DMS79 (cell line): ENCODE measurements around the gene TRIM41.
"Not testable (repeated sequence)": the region's sequence is repeated elsewhere in the genome, so short reads cannot be mapped to it uniquely, and the experiment has no call there.

ENCODE experiments used
- DNase-seq: peaks from one replicate; lab custom pipeline; 2025; lab: John Stamatoyannopoulos, UW

Gene TRIM41

GRCh38 chr5:181223058-181223728 lies at the start of gene TRIM41:
TRIM41 (plus strand) TSS chr5:181223281; CDS start chr5:181224000, 719 bp downstream.
- DNase-seq, result no peak

GRCh38 chr5:181173420-181174342 lies 49.4 kb upstream of the TRIM41 start:
- no peak for DNase-seq

DNA sequence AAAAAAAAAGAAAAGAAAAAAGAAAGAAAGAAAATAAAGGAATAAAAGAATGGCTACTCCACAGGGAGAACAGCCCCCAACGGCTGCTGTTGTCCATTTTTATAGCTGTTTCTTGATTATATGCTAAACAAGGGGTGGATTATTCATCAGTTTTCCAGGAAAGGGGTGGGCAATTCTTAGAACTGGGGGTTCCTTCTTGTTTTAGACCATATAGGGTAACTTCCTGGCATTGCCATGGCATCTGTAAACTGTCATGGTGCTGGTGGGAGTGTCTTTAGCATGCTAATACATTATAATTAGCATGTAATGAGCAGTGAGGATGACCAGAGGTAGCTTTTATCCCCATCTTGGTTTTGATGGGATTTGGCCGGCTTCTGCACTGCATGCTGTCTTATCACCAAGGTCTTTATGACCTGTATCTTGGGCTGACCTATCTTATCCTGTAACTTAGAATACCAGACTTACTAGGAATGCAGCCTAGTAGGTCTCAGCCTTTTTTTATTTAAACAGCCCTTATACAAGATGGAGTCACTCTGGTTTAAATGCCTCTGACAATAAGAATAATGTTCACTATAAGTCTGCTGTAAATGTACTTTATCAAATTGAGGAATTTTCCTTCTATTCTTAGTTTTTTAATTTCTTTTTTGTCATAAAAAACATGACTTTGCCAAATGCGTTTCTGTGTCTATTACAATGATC lies 46.7 kb upstream of the TRIM41 start:
- DNase-seq, result no peak

DNA sequence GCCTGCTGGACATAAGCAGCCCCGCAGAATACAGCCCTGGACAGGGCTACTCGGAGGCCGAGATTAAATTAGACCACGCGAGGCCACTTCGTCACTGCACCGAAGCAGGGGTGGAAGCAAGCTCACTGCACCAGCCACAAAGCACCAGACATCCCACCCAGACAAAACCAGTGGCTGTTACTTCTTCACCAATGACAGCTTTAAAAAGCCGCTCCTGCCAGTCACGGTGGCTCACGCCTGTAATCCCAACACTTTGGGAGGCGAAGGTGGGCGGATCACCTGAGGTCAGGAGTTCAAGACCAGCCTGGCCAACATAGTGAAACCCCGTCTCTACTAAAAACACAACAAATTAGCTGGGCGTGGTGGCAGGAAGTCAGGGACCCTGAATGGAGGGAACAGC lies 45.5 kb upstream of the TRIM41 start:
- not testable (repeated sequence) for DNase-seq

- DNase-seq, result no peak
Observed at GRCh38 chr5:181181650-181182565, 41.2 kb upstream of the TRIM41 start.

GRCh38 chr5:181182651-181183050 lies 40.4 kb upstream of the TRIM41 start:
- no peak for DNase-seq

GRCh38 chr5:181184845-181185216 lies 38.2 kb upstream of the TRIM41 start:
- no peak for DNase-seq

- no peak for DNase-seq
Observed at GRCh38 chr5:181185560-181185959, 37.5 kb upstream of the TRIM41 start.

DNA sequence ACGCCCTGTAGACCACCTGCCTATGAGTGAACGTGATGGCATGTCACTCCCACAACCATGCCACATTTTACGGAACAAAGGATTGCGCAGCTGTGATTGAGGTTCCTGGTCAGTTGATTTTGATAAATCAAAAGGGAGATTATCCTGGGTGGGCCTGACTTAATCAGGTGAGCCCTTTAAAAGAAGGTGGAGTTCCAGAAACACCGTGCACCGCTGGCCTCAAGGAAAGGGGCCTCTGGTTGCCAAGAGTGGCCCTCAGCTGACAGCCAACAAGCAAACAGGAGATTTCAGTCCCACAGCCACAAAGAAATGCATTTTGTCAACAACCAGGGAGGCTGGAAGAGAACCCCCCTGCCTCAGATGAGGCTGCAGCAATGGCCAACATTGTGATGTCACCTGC lies 37.1 kb upstream of the TRIM41 start:
- DNase-seq, result no peak

DNA sequence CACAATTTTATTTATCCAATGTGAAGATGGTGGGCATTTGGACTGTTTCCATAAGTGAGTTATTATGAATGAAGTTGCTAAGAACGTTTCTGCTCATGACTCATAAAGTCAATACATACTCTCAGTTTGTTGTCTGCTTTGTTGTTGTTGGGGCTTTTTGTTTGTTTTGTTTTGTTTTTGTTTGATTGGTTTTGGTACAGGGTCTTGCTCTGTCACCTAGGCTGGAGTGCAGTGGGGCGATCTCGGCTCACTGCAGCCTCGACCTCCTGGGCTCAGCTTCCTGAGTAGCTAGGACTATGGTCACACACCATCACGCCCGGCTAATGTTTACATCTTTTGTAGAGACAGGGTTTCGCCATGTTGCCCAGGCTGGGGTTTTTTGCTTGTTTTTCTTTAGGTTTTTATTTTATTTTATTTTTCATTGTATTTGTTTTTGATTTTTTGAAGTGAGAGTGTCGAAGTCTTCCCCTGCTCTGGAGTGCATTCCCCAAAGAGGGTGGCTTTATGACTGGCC lies 36.0 kb upstream of the TRIM41 start:
- DNase-seq, result no peak

DNA sequence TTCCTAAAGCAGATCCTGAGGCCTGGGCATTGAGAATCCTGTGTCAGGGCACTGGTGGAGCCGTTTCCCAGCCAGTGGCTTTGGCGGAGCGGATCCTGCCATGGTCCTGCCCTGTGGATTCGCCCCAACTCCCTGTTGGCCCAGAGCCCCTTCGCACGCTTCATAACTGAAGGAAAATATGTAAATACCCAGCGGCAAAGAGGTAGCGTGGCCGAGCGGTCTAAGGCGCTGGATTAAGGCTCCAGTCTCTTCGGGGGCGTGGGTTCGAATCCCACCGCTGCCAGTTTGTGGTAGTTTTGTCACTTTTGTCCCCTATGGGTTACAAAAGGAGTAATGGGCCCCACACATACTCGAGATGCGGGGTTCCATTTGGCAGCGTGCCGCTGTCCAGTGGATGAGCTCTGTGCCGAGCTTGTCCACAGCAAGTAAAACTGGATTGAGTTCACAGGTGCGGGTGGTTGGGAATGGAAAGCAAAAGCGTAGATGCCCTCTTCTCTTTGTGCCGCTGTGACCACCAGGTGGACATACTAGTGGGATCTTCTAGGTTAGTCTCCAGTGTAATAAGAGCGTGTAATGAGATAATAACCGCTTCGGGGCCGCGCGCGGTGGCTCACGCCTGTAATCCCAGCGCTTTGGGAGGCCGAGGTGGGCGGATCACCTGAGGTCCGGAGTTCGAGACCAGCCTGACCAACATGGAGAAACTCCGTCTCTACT lies 35.4 kb upstream of the TRIM41 start:
- DNase-seq, result no peak

DNA sequence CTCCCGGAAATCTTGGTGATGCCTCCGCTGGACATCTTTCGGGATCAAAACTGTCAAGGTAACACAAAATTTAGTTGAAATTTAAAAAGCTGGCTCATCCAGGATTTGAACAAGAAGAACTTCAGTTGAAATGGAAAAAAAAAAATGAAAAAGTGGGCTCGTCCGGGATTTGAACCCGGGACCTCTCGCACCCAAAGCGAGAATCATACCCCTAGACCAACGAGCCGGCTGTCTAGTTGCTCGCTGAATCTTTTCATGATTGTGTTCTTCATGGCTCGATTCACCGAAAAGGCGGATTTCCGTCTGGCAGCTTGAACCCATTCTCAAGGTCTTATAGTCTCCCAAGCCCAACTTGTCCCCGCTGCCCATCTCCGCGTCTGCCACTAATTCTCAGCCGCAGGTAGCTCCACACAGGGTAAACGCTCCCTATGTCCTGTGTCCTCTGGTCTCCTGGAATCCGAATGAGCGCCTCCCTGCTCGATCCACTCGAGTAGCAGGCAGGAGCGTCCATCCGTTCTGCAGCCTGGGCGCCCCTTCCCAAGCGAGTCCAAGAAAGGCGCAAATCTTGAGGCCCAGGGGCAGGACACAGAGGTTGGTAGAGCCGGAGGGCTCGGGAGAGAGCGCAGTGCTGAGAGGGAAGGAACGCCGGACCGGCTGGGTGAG lies 34.2 kb upstream of the TRIM41 start:
- no peak for DNase-seq

GRCh38 chr5:181189363-181189961 lies 33.6 kb upstream of the TRIM41 start:
- no peak for DNase-seq

DNA sequence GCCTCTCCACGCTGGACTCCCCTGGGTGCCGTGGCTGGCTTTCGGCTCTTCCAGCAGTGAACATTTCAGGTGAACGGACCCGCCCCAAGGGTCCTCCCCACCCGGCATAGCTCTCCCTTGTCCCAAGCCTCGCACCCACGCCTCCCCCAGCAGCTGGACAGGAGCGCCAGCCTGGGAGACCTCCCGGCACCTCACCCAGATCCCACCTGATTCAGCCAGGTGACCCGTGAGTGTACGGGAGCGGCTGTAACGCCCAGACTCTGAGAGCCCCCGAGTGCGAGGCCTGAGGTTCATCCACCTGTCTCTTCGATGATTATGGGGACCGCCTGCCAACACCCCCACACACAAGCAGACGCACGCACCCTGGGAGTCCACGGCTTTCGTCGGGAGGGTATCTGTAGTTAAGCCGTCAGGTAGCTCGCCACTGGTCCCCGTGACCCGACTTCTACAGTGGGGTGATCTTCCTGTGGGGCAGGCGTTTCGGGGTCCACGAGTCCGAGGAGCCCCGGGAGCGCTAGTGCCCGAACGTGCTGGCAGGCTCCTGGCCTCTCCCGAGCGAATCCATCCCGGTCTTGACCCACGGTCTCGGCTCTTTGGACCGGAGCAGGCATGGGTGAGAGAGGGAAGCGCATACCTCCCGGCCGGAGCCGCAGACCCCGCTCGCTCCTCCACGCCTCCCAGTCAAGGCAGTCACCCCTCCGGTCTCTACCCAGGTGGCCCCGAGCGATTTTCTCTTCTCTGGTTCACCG lies 32.9 kb upstream of the TRIM41 start:
- no peak for DNase-seq

DNA sequence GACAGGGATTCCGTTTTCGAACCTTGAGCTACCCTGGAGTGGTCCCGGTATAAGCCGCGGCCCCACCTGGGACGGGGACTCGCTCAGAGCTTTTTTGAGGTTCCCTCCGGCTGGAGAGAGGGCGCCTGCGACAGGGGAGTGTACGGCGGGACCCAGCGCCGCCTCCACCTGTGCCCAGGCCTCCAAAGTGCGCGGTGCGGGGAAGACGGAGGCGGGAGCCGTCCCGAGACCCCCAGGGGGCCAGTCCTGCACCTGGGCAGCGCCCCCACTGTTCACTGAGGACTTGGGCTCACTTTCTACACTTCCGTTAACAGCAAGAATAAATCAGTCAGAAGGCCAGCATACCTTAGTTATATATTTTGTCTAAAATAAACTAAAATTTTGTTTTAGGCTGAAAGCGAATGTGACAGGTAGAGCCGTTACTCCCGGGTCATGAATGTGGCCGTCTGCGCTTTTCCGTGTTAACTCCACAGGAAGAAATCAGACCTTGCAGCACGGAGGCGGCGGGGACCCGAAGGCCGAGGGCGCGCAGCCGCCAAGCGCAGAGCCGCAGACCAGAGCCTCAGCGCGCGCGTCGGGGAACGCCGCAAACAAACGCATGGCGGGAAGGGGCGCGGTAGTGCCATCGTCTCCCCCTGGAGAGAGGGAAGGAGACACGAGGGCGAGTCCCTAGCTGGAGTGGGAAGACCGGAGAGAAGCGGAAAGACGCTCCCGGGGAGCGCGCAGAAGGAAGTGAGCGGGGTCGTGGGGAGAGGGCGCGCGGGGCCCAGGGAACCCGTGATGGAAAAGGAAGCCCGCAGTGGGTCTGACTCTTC lies 32.2 kb upstream of the TRIM41 start:
- no peak for DNase-seq

DNA sequence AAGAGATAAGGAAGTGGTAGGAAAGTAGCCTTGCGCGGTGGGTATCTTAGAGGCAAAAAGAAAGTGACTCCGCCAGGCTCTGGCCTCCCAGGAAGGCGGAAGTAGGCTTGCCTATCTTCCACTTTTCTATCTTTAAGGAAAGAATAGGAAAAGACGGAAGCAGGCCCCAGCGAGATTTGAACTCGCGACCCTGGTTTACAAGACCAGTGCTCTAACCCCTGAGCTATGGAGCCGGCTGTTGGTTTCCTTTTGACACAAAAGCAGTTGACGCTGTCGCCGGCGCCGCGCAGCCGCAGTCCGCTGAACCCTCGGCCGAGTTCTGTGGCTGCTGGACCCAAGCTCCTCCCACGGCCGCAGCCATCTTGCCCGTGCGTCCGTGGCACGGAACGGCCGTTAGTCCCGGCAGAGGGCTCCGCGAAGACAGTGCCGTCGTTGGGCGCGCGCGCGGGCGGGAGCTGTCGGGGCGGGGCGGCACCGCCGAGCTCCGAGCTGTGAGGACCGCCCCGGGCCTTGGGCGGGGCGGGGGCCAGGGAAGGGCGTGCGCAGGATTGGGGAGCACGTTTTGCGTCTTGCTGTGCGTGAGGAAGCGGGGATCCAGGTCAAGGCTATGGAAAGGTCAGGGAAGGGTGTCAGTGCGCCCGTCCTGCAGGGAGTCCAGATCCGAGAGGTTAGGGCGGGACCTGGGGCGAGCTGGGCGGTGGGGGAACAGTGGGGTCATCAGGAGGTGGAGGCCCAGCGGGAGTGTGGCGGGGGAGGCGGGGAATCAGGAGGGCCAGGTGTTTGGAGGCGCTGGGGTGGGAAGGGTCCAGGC lies 31.4 kb upstream of the TRIM41 start:
- DNase-seq, result no peak

DNA sequence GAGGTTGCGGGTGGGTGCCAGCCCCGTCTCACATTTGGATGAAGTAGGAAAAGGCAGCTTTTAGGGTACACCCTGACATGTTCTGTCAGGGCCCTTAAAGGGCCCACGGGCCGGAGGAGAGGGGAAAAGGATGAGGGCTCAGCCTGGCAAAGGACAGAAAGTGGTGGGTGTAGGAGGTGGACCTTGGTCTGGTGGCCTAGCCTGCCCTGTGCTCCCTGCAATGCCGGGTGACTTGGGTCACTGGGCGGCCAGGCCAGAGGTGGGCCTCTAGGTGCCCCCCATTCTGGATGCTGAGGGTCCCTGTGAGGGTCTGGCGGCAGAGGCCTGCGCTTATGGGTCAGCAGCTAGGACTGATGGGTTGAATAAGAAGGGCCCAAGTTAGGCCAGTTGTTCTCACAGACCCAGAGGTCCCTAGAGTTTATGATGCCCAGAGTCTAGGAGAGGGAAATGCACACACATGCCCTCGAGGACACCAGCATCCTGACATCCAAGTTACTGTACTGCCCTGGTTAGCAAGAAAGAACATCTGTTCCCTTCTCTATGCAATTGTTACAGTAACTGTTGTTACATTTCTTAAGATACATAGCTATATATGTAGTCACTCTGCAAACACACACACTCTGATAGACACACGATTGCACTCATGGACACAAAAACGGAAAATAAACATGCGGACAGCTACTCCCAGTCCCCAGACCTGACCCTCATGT lies 30.6 kb upstream of the TRIM41 start:
- no peak for DNase-seq
